HG03066 (cell line): ENCODE measurements around the gene REPS2.

ENCODE experiments used
- ATAC-seq: cut with Tn5 transposase; IDR thresholded peaks from one replicate; pipeline ENCODE4 v1.9.1; 2021; ENCODE audit warnings: low read depth; ENCODE audit not compliant: unreplicated experiment

Gene REPS2

GRCh38 chrX:17075004-17075403 is 128.5 kb downstream of the REPS2 start:
- no peak for ATAC-seq

- no peak for ATAC-seq
These were observed 130.9 kb downstream of the REPS2 start for GRCh38 chrX:17077361-17077760.

DNA sequence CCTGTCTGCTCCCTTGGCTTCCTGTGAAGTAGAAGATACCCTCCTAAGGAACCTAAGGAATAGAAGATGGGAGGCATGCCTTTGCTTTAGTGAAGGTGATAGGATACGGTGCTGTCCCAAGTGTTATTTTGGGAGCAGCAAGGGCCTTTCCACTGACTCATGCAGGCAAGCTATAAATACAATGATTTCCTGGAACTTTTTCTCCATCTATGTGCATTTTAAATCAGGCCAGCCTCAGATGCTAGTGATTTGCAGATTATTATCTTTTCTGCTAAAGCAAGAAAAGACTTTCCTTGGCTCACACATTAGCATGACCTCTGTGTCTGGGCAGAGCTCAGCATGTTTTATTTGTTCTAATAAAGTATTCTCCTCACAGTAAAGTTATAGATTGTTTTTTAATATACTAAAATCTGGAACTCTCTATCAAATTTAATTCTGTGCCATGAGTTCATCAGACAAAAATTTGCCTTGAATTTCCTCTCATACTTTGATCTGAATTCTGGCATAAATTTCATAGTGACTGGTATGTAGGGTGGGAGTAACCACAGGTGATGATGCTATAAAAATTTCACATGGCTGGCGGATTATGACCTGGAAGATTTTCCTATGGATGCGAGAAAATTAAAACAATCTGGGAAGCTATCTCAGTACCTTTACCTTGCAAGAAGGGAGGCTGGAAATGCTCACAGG is 131.7 kb downstream of the REPS2 start:
- no peak for ATAC-seq

GRCh38 chrX:17081511-17081910 is 135.1 kb downstream of the REPS2 start:
- ATAC-seq: no peak

DNA sequence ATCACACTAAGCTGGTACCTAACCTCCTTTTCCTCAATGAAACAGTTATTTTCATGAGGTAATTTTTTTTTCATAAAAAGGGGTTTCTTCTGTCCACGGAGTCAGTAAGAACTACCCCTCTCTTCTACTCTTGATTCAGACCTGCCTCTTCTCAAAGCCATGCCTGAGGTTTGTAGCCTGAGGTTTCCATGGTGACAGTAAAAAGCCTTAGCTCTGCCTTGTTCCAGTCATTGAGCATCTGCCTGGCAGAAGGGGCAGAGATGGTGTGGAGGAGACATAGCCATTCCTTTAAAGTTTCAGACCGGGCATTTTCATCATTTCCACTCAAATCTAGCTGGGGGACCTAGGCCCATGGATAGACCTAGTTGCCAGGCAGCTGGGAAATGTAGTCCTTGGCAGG is 135.5 kb downstream of the REPS2 start:
- ATAC-seq: no peak

DNA sequence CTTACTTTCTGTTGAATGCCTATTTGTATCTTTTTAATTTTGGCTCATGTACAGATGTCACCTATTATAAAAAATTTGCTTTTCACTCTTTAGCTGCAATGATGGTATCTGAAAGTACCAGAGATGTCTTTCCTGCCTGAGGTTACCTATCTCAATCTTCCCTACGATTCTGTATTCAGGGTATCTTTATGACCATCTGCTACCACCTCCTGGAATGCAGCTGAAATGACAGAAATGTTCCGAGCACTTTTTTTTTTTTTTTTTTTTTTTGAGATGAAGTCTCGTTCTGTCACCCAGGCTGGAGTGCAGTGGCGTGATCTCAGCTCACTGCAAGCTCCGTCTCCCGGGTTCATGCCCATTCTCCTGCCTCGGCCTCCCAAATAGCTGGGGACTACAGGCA is 136.4 kb downstream of the REPS2 start:
- ATAC-seq: no peak

DNA sequence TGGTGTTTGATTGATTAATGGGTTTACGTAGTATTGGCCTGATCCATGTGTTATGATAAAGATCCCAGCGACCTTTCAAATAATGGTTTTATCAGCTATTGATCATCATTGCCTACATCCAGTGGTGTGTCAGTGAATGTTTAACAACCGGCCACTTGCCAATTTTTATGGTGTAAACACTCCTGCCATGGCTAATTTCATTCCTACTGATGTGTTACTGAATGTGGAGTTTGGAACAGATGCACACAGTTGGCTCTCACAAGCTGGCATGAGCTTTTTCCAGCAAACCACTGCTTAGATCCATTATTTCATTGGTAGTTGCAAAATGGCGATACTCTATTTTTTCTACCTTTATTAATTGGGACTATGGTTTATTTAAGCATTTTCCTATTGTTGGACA is 139.9 kb downstream of the REPS2 start:
- ATAC-seq: no peak

- ATAC-seq: no peak
These were observed 148.7 kb downstream of the REPS2 start for GRCh38 chrX:17095161-17095560.

DNA sequence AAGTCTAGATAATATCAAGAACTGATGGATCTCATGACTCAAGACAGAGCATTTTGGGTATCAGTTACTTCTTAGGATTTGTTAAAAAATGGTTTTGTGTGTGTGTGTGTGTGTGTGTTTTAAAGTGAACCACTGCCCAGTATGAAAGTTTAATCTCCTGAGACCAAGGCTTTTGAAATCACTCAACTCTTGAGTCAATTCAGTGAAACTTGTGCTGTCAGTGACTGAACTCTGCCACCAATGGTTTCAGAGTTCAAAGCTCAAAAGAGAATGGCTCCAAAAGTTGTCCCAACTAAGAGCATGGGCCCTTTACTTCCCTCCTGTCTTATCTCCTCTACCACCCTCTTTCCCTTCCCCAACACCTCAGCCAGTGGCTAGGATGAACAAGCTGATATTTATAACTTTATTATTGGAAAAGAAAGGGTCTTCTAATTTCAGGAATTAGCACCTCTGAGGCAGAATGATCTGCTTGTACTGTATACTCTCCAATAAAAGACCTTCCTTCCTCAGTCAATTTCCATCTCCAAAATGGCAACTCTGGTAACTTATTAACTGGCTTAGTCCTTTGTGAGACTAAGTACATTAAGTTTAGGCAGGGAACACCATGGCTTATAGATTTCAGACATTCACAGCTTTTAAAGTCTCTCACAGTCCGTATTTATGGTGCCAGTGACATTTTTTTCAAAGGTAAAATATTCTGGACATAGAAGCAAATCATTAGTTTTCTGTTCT is 152.2 kb downstream of the REPS2 start:
- ATAC-seq: no peak

- no peak for ATAC-seq
These were observed 158.0 kb downstream of the REPS2 start for GRCh38 chrX:17104433-17104832.

DNA sequence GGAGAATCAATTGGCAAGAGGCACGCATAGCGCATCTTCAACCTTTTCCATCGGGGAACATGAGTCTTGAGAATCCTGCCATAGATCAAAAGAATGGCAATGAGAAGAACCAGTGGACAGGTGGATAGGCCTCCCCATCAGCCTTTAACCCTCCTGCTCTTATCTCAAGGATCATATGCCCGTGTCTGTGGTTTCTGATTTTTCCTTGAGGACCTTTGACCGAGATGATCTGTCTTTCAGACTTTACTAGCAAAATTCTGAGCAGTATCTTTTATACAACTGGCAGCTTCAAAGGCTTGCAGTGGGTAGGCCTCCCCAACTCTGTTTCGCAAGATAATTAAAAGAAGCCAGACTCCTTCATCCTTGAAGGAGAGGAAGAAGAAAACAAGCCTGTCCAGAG is 174.4 kb downstream of the REPS2 start:
- ATAC-seq: no peak

DNA sequence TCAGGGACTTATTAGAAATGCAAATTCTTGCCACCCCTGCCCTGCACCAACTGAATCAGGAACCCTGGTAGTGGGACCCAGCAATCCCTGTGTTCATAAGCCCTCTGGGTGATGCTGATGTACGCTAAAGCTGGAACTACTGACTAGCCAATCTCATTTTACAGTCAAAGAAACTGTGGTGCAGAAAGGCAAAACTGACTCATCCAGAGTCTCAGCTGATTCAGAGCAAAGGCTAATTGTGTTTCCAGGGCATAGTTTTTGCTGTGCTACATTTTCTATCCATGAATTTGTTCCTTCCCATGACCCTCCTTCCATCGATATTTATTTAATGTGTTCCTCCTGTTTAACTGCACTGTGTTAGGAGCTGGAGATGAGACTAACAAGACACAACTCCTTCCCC is 207.5 kb downstream of the REPS2 start:
- no peak for ATAC-seq

- no peak for ATAC-seq
These were observed 214.5 kb downstream of the REPS2 start for GRCh38 chrX:17160975-17161374.

DNA sequence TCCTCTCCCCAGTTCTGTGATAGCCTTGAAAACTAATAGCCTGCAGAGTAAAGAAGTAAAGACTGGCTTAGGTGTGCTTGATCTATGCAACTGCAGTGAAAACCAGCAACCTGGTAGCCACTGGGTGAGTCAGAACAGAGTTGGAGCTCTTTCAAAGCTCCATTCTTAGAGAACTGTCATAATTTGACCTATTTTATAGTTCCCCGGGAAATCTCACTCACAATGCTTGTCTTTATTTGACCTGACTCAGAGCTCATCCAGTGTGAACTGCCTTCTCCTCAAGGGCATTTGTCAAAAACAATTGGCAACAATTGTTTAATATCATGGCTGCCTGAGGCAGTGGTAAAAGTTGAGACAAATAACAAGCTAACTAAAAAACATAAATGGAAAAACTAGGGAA is 215.5 kb downstream of the REPS2 start:
- no peak for ATAC-seq

GRCh38 chrX:17164079-17164478 is 217.6 kb downstream of the REPS2 start:
- no peak for ATAC-seq

GRCh38 chrX:17164941-17165340 is 218.5 kb downstream of the REPS2 start:
- ATAC-seq: no peak

GRCh38 chrX:17167915-17168314 is 221.5 kb downstream of the REPS2 start:
- no peak for ATAC-seq

GRCh38 chrX:17170973-17171372 is 224.5 kb downstream of the REPS2 start:
- no peak for ATAC-seq

GRCh38 chrX:17174671-17175070 is 228.2 kb downstream of the REPS2 start:
- no peak for ATAC-seq

- ATAC-seq: no peak
These were observed 235.9 kb downstream of the REPS2 start for GRCh38 chrX:17182317-17182716.

DNA sequence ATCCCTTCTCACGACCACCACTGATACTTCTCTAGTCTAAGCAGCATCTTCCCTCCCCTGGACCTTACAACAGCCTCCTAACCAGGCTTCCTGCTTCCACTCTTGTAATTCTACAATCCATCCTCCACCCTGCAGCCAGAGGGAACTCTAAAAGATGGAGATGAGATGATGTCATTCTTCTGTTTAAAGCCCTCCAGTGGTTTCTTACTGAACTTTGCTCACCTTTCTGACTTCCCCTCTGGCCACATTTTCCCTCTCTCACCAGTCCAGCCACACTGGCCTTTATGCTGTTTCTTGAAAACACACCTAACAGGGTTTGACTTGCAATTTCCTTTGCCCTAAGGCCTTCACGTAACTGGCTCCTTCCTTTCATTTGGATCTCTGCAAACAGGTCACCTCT is 237.1 kb downstream of the REPS2 start:
- ATAC-seq: no peak

DNA sequence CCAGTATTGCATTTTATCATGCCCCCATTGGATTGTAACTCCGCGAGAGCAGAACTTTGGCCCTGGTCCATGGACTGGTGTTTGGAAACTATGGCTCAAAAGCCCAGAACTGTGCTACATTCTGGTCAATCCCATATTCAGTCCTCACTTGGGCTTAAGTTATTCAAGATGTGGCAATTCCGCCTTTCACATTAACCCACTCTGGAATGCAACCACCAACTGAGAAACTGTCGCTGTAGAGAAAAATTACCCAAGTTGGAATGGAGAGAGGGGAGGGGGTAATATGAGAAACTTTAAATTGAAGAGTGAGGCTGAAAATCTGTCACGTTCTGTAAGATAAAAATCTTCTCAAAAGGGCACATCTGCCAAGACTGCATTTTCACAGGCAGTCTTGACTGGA is 239.0 kb downstream of the REPS2 start:
- no peak for ATAC-seq
